Uterus (tissue), 4 donors: Measurements from ENCODE around the gene VAMP4. TPM values are rescaled to one million over a fixed set of nuclear protein-coding genes. Genes with fewer than 3 reads are reported as not detected.

Experiments used
- DNase-seq, 2 donors: peaks; one replicate each; pipeline ENCODE4 v3.0.0-alpha.2; 2019 to 2020
- H3K27ac ChIP-seq, 2 donors: fragments of 200-600 bp; sonication (generic); 1 replicate in 1 of 2; 2 replicates in 1 of 2; pipeline ENCODE4 v1.5.1; 2016 to 2018
- H3K27me3 ChIP-seq, 2 donors: fragments of 200-600 bp; sonication (generic); one replicate each; pipeline ENCODE4 v1.5.1; 2018 to 2019; ENCODE audit warnings: control low read depth in 1 of 2
- H3K36me3 ChIP-seq, 2 donors: fragments of 200-600 bp; sonication (generic); one replicate each; pipeline ENCODE4 v1.5.1; 2019; ENCODE audit warnings: control low read depth in 1 of 2
- H3K4me1 ChIP-seq, 2 donors: fragments of 200-600 bp; sonication (generic); one replicate each; pipeline ENCODE4 v1.5.1; 2018 to 2019; ENCODE audit warnings: control low read depth in 1 of 2
- H3K4me3 ChIP-seq, 2 donors: fragments of 200-600 bp; sonication (generic); 1 replicate in 1 of 2; 2 replicates in 1 of 2; pipeline ENCODE4 v1.5.1; 2018 to 2019; ENCODE audit warnings: mild to moderate bottlenecking in 1 of 2
- H3K9me3 ChIP-seq, 2 donors: fragments of 200-600 bp; sonication (generic); one replicate each; pipeline ENCODE4 v1.5.1; 2019; ENCODE audit warnings: control low read depth in 1 of 2
- POLR2A ChIP-seq, 2 donors: fragments of 450-650 bp; IDR thresholded peaks; one replicate each; pipeline ENCODE4 v1.6.1; 2016; ENCODE audit warnings: antibody characterized with exemption in 2 of 2, mild to moderate bottlenecking in 1 of 2, moderate library complexity in 1 of 2
- intact Hi-C: fragments of 100-400 bp; cut with DNase I; formaldehyde crosslinking; loops from one replicate; pipeline ENCODE4 v1.15.1; 2023; ENCODE audit warnings: low total_unique reads
- total RNA-seq, 4 donors: library from RNA; depleted of rRNA in 3 of 4; stranded (reverse); fragments of >200 nt in 3 of 4; gene quantifications; one replicate each; pipeline versions ENCODE4 v1.1.0 to v1.2.4, GENCODE V29; 2014 to 2023
- TF ChIP-seq, protein P1 (sequence below), 4 experiments: fragments of 200-600 bp in 2 of 4; fragments of 450-650 bp in 2 of 4; sonication (generic) in 2 of 4; IDR thresholded peaks; one replicate each; pipeline ENCODE4 v1.5.1; 2016 to 2019; ENCODE audit warnings: antibody characterized with exemption in 4 of 4, mild to moderate bottlenecking in 2 of 4, moderate library complexity in 1 of 4
- donor health status: DM: yes; HTN: yes; CAD: no.

Gene VAMP4
- total RNA-seq, 4 donors from 2014 or later = 8.2 to 30.2 (median 19.5) TPM

DNA sequence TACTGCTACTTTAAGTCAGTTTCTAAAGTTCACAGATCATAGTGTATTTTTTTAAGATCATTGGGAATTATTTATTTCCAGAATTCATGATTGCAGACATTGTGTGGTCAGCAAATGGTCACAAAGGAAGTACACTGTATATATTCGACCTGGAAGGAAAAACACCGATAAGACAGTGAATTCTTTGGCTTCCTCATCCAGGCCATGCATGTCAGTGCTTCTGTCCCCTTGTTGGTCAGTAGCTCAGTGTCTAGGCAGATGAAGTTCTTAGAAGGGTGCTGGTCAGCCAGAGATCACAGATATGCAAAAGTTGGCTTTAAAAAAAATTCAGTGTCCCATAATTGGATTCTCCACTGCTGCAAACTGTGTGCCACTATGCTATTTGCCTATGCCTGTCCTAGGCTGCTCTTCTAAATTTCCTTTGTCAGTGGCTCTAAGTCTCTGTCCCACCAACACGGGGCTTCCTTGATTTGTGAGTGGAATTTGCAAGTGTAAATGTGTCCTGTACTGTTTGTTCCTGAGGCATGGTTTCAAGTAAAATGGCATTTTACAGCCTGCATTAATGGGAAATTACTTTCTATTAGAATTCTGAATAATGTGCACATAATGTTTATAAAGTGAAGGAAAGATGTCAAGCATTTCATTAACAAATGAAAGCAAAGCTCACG lies 12.0 kb upstream of the VAMP4 start:
- intact Hi-C loops = no loop called here
- Histone ChIP-seq H3K27me3 (no peaks in the 10 kb centered on the region), H3K4me3 (no peak overlapping the region), H3K4me1 (no peaks in the 10 kb centered on the region), H3K9me3 (no peaks in the 10 kb centered on the region), H3K36me3 (no peaks in the 10 kb centered on the region), H3K27ac (no peak overlapping the region)
- no peak for DNase-seq
- TF ChIP-seq, protein P1, sequence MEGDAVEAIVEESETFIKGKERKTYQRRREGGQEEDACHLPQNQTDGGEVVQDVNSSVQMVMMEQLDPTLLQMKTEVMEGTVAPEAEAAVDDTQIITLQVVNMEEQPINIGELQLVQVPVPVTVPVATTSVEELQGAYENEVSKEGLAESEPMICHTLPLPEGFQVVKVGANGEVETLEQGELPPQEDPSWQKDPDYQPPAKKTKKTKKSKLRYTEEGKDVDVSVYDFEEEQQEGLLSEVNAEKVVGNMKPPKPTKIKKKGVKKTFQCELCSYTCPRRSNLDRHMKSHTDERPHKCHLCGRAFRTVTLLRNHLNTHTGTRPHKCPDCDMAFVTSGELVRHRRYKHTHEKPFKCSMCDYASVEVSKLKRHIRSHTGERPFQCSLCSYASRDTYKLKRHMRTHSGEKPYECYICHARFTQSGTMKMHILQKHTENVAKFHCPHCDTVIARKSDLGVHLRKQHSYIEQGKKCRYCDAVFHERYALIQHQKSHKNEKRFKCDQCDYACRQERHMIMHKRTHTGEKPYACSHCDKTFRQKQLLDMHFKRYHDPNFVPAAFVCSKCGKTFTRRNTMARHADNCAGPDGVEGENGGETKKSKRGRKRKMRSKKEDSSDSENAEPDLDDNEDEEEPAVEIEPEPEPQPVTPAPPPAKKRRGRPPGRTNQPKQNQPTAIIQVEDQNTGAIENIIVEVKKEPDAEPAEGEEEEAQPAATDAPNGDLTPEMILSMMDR (IDR thresholded peaks at IDR 0.05) = no peak
- no peak for TF ChIP-seq POLR2A (IDR thresholded peaks at IDR 0.05)

DNA sequence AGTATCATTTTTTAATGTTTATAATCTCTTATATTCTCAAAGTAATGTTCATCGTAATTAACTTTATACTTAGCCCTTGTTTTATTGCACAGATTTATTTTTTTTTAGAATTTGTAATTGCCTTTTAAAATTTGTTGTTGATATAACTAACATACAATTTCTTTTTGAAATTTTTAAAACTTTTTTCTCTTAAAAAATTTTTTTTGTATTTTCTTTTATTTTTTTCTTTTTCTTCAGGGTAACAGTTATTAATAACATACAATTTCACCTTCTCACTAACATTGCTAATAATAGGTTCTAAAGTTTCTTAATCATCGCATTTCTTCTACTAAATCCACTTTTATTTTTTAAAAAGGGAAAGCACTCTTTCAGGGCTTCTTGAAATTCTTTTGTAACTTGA lies 11.3 kb upstream of the VAMP4 start:
- intact Hi-C loops = no loop called here
- no peaks in the 10 kb centered on the region for H3K27me3 ChIP-seq
- H3K27ac ChIP-seq = no peak overlapping the region
- no peaks in the 10 kb centered on the region for H3K4me1 ChIP-seq
- no peaks in the 10 kb centered on the region for H3K9me3 ChIP-seq
- H3K4me3 ChIP-seq = no peak overlapping the region
- TF ChIP-seq, protein P1 (IDR thresholded peaks at IDR 0.05) = no peak
- TF ChIP-seq POLR2A (IDR thresholded peaks at IDR 0.05) = no peak
- no peaks in the 10 kb centered on the region for H3K36me3 ChIP-seq
- DNase-seq = no peak

DNA sequence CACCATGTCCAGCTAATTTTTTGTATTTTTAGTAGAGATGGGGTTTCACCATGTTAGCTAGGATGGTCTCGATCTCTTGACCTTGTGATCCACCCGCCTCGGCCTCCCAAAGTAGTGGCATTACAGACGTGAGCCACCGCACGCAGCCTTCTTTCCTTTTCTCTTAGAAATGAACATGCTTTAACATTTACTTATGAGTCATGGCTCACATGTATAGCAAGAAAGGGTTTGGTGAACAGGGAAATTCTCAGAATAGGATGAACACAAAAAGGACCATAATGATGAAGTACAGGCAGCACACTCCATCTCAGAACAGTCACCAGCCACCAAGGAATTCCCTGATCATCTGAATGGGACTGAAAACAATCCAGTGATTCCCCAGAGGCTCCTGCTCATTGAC lies 9.4 kb upstream of the VAMP4 start:
- intact Hi-C loops = no loop called here
- Histone ChIP-seq H3K4me1 (no peaks in the 10 kb centered on the region), H3K27me3 (no peaks in the 10 kb centered on the region), H3K27ac (no peak overlapping the region), H3K36me3 (no peaks in the 10 kb centered on the region), H3K9me3 (no peaks in the 10 kb centered on the region), H3K4me3 (no peak overlapping the region)
- no peak for DNase-seq
- no peak for TF ChIP-seq POLR2A (IDR thresholded peaks at IDR 0.05)
- TF ChIP-seq, protein P1 (IDR thresholded peaks at IDR 0.05) = no peak

DNA sequence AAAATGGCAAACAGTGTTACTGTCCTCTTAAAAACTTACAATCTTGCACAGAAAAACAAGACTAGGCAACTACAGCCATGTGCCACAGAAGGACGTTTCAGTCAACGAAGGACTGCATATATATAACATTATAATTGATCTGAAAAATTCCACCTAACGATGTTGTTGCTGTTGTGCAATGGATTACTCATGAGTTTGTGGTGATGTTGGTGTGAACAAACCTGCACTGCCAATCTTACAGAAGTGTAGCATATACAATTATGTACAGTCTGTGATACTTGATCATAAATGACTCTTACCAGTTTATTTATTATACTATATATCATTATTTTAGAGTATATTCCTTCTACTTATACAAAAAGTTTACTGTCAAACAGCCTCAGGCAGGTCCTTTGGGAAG lies 6.8 kb upstream of the VAMP4 start:
- Histone ChIP-seq H3K9me3 (no peaks in the 10 kb centered on the region), H3K27ac (no peak overlapping the region), H3K27me3 (no peaks in the 10 kb centered on the region), H3K4me3 (no peak overlapping the region), H3K4me1 (peaks cover 0 to 6% of the 10 kb centered on the region in 2 donors), H3K36me3 (no peaks in the 10 kb centered on the region)
- no peak for DNase-seq
- no peak for TF ChIP-seq POLR2A (IDR thresholded peaks at IDR 0.05)
- TF ChIP-seq, protein P1 (IDR thresholded peaks at IDR 0.05) = no peak
- intact Hi-C loops = no loop called here

DNA sequence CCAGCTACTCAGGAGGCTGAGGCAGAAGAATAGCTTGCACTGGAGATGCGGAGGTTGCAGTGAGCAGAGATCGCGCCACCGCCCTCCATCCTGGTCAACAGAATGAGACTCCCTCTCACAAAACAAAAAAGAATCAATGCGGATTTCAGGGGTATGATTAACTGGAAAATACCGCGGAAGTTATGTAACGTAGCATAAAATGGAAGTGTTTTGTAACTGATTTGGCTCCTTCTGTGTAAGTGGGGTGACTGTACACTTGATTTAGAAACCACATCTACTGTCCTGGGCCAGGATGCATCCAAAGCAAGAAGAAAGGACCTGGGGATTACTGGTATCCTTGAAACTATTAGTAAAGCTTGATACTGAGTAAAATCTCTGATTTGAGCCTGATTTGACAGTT lies 3.1 kb upstream of the VAMP4 start:
- Histone ChIP-seq H3K27me3 (no peaks in the 10 kb centered on the region), H3K4me1 (peaks cover 0 to 9% of the 10 kb centered on the region in 2 donors), H3K36me3 (no peaks in the 10 kb centered on the region), H3K27ac (no peak overlapping the region), H3K9me3 (no peaks in the 10 kb centered on the region), H3K4me3 (no peak overlapping the region)
- intact Hi-C loops = no loop called here
- DNase-seq = no peak
- no peak for TF ChIP-seq POLR2A (IDR thresholded peaks at IDR 0.05)
- TF ChIP-seq, protein P1 (IDR thresholded peaks at IDR 0.05) = no peak
